ENCODE measurements around the gene TRIM17.

The TRIM17 gene

DNA sequence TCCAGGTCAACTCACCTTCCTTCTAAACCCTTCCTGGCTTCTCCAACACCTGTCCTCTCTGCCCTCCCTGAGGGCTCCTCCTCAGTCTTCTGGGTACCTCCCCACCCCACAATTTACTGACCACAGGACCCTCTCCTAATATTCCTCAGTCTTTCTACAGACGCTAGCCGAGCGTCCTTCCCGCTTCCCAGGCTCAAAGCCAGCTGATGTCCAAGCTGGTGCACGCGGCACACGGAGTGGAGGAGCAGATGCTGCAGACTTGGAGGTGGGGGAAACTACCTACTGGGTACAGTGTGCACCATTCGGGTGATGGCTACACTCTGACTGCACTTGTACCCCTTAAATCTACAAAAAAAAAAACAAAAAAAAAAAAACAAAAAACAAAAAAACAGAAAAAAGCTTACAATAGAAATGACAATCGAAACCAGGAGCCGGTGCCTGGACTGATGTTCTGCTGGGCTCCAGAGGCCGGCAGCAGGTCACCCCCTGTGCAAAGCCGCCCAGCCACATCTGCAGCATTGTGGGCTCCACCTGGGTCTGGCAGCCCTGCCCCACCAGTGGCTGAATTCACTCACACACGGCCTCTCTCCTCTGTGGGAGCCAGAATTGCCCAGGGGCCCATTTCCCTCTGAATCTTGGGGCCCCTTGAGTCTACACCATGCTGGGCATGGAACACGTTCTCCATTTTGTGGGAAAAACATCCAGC is 17.0 kb downstream of the TRIM17 start:
- no peak for FAIRE-seq

DNA sequence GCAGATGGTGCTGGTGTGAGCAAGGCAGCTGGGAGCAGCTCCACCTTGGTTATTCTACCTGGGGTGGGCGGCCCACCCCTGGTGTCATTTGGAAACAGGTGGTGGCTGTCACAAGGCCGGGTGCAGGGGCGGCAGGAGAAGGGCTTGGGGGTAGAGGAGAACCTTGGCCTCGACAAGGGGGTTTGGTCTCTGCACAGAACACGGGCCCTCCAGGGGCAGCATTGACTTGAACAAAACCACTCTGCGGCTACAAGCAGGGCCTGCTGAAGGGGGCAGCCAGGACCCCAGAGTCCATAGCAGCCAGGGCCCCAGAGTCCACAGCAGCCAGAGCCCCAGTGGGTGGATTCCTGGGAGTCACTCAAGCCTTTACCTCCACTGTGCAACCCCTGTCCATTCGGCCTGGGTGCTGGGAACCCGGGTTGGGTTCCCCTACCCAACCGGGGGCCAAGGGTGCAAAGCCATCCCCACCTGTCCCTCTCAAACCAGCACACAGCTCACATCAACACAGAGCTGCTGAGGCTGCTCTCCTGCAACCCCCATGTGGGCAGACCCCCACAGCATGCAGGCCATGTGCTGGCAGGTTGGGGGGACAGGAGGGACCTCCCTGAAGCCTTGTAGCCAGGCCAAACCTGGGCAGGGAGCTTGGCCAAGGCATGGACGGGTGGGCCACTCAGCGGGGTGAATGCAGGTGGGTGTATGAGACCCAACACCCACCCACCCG is 17.8 kb downstream of the TRIM17 start:
- FAIRE-seq = no peak

DNA sequence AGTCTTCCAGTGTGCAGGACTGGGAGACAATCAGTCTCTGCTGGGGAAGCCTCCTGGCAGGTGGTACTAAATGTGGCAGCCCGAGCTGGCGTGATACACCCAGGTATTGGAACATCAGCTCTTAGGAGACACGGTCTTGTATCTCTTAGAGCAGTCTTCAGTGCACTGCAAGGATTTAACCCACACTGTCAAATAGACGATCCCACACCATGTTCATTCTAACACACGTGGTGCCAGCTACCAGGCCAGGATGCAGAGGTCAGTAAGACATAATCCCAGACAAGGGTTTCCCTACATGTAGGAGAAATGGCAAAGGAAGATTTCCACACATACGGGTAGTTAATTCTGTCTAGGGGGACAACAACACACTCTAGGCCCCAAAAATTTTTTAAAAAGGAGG is 18.7 kb downstream of the TRIM17 start:
- FAIRE-seq = no peak

DNA sequence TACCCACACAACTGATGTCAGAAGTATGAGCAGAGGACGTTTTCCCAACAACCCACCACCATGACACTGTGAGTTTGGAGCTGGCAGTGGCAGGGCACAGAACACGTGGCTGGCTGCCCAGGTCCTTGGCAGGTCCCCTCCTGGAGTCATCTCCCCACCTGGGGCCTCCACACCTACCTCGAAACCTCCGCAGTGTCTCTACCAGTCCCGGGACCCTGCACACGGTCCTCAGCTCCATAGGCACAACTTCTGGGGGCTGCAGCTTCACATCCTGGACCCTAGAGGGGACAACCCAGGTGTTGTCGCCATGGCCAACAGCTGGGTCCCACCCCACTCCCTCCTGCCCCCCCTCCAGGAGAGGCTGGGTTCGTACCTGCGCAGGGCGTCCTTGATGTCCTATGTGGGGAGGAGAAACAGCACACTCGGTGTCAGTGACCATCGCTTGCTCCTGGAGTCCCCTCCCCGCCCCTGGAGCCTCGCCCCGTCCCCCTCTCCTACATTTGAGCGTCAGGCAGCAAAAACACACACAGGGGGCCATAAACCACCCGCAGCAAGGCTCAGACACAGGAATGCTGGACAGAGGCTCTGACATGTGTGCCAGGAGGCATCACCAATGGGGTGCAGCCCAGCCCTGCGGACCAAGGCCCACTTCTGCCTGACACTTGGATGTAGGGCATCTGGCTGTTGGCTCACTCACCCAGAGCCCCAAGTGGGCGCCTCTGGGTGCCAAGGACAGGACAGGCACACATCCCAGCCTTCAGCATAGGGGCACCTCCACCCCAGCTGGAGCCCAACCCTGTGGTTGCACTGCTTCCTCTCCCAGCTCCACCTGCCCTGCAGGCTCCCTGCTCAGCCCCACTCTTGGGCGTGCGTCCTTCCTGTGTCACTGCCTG is 19.6 kb downstream of the TRIM17 start:
- FAIRE-seq = no peak

- no peak for FAIRE-seq
These were observed 21.9 kb downstream of the TRIM17 start for GRCh38 chr1:228394571-228395394.

- FAIRE-seq = no peak
These were observed 22.7 kb downstream of the TRIM17 start for GRCh38 chr1:228393811-228394570.

DNA sequence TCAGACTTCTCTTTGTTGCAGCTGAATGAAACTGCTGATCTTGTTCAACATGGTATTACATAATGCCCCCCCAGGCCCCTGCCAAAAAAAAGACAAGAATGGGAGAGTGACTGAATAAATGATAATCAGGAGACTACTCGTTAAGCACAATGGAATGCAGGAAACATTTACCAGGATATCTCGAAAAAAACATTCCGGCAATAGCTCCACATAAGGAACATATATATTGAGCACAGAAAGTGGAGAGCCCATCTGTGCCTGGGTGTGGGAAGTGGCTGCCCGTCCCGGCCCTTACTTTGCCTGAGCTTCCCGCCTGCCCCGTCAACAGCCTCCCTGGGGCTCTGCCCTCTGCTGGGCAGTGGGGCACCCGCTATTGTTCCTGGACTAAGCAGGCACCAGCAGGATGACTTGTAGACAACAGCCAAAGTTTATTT is 23.4 kb downstream of the TRIM17 start:
- no peak for FAIRE-seq

DNA sequence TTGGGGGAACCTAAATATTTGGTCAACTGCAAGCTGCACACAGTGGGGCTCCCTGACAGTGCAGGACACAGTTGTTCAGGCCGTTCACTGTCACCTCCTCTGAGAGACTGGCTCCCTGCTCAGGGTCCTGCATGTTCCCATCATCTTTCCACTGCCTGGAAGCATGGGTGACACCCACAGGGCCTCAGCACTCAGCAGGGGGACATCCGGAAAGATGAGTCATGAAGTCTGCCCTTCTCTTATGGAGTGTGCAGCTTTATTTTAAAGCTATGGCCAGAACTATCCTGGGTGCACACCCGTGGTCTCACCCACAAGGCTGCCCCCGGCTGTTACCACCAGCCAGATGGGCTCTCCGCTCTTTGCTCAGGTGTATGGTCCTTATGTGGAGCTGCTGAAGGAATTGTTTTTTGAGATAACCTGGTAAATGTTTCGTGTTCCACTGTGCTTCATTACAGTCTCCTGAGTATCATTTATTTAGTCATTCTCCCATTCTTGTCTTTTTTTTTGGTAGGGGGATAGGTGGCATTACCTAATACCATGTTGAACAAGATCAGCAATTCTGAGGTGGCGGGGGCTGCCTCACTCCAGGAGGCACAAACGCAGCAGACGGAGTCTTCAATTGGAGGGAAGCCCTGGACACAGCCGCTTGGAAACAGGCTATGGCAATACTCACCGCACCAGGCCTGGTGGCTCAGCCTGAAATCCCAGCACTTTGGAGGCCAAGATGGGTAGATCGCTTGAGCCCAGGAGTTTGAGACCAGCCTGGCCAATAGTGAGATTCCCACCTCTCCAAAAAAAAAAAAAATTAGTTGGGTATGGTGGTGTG is 24.3 kb downstream of the TRIM17 start:
- FAIRE-seq = no peak

DNA sequence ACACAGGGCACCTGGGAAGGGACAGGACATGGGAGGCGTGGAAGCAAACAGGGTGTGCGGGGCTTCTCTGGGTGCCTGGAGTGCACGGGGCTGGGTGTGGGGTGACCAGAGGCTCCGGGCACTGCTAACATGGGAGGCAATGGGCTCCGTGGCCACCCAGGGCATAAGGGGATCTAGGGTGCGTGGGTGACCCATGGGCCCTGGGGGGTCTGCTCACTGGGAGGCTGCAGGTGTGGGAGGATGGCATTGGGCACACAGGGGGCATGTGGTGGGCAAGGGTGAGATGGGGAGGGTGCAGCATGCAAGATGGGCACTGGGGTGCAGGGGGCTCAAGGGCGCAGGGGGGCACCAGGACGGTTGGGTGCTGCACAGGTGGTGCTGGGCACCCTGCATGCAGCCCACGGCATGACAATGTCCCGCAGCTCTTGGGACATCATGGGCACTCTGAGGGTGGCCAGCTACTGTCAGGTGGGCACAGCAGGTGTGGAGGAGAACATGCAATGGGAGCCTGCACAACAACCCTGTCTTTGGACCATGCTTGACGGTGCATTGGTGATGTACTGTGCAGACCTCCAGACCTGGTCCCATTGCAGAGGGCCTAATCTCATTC is 25.1 kb downstream of the TRIM17 start:
- no peak for FAIRE-seq

- no peak for FAIRE-seq
These were observed 26.0 kb downstream of the TRIM17 start for GRCh38 chr1:228390649-228391048.

- no peak for FAIRE-seq
These were observed 29.3 kb downstream of the TRIM17 start for GRCh38 chr1:228387321-228387720.

DNA sequence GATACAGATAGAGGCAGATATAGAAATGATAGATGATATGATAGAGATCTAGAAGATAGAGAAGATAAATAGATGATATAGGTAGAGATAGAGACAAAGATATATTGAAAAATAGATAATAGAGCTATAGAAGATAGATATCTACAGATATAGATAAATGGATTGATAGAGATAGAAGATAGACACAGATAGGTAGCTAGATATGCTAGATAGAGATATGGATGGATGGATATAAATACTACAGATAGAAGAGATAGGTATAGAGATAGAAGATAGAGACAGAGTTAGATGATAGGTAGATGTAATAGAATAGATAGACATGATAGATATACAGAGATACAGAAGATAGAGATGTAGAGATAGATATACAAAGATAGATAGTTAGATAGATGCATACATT is 31.4 kb downstream of the TRIM17 start:
- no peak for FAIRE-seq

DNA sequence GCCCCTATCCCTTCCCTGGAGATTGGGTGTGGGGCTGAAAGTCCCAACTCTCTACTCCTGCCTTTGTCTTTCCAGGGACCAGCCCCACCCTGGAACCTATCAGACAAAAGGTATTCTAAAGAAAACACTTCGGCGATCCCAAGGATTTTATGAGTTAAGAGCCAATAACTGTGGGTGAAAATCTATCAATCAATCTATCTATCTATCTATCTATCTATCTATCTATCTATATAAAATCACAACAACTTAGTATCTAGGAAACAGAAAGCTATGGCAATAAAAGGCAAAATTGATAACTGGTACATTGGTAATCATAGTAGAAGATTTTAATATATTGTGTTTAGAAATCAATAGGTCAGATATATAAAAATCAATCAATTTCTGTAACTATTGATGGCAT is 32.9 kb downstream of the TRIM17 start:
- FAIRE-seq = no peak

DNA sequence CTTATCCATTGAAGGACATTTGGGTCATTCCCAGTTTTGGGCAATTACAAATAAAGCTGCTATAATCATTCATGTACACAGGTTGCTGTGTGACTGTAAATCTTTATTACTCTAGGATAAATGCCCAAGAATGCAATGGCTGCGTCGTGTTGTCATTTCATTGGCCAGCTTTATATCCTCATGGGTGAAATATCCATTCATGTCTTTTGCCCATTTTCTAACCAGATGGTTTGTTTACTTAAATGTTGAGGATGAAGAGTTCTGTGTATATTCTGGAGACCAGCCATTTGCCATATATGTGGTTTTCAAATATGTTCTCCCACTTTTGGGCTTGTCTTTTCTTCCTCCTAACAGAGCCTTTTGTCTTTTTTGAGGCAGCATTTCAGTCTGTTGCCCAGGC is 35.3 kb downstream of the TRIM17 start:
- no peak for FAIRE-seq

DNA sequence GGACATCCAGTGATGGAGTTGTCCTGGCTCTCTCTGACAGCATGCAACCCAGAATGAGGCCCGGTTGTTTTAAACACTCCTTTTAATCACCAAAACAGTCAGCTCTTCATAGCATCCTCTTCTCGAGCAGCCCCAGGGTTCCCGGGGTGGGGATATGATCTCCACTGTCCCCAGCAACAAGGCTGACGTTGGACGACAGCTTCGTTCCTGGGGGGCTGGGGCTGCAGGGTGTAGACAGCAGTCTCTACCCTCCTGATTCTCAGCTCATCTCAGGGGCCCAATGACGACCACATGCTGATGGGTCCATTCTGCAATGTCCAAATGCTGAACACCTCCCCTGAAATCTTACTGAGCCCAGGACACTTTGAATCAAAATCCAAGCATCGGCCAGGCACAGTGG is 37.0 kb downstream of the TRIM17 start:
- FAIRE-seq = no peak

- no peak for FAIRE-seq
These were observed 37.7 kb downstream of the TRIM17 start for GRCh38 chr1:228378873-228379460.

DNA sequence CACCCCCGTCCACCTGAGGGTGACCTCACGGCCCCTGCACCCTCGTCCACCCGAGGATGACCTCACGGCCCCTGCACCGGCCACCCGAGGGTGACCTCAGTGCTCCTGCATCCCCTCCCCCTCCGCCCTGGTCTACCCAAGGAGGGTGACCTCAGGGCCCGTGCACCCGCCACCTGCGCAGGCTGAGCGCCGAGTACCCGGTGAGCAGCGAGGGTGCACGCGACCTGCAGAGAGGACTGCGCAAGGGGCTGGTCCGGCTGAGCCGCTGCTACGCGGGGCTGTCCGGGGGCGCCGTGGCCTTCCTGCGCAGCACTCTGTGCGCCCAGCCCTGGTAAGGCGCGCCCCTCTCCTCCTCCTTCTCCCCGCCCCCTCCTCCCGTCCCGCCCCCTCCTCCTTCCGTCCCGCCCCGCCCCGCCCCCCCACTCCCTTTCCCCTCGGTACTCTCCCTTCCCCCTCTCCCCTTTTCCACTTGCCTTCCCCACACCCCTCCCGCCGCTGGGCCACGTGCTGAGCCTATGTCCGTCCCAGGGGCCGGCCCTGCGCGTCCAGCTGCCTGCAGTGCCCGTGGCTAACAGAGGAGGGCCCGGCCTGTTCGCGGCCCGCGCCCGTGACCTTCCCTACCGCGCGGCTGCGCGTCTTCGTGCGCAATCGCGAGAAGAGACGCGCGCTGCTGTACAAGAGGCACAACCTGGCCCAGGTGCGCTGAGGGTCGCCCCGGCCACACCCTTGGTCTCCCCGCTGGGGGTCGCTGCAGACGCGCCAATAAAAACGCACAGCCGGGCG is 38.4 kb downstream of the TRIM17 start:
- FAIRE-seq = no peak

GRCh38 chr1:228377664-228378089 is 39.0 kb downstream of the TRIM17 start:
- FAIRE-seq = no peak

Measured in A204.1 (cell line).